GM12864 (cell line): ENCODE results near the gene CALCB.

ENCODE experiments used
- DNase-seq: peaks from one replicate; pipeline ENCODE4 v3.0.0-alpha.2; 2011; ENCODE audit warnings: low read depth
- H3K4me3 ChIP-seq: 2 replicates; pipeline ENCODE4 v1.5.1; 2011; ENCODE audit warnings: mild to moderate bottlenecking, low read depth, low read length, control low read depth
- TF ChIP-seq, protein P1 (sequence below): IDR thresholded peaks from 2 replicates; pipeline ENCODE4 v1.5.1; 2011; ENCODE audit warnings: low read depth, mild to moderate bottlenecking, moderate library complexity, low read length, control low read depth, inconsistent platforms; ENCODE audit errors: missing control alignments

The CALCB gene

DNA sequence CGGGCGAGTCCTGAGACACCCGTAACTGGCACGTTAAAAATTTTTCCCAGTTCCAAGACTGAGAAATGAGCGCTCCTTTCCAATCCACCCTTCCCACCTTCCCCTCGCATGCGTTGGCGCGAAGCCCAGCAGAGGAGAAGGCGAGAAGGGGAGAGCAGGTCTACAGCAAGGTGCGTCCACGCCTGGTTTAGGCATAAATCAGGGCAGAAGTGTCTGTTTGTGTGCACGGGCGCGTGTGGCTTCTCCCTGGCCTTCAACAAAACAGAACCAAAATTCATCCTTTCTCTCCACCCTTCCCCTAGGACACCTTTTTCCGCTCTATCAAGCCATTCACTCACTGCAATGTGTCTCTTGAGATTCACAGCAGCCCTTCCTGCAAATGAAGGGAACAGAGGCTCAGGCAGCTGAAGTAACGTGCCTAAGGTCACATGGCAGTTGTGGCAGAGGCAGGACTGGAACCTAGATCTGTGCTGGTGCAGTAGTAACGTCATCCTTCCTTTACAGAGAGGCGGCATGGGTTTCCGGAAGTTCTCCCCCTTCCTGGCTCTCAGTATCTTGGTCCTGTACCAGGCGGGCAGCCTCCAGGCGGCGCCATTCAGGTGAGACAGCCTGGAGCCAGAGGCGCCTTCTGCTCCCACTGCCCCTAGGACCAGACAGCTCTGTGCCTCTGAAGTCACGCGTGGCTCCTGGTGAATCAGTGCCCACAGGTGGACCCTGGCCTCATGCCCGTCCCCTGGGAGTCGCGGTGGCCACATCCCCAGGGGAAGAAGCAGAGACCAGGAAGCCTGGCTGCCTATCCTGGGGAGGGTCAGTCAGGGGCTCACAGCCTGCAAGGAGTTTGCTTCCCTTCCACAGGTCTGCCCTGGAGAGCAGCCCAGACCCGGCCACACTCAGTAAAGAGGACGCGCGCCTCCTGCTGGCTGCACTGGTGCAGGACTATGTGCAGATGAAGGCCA, 1.1 kb downstream of the CALCB start:
- DNase-seq: peak; percentile 34
- TF ChIP-seq, protein P1, sequence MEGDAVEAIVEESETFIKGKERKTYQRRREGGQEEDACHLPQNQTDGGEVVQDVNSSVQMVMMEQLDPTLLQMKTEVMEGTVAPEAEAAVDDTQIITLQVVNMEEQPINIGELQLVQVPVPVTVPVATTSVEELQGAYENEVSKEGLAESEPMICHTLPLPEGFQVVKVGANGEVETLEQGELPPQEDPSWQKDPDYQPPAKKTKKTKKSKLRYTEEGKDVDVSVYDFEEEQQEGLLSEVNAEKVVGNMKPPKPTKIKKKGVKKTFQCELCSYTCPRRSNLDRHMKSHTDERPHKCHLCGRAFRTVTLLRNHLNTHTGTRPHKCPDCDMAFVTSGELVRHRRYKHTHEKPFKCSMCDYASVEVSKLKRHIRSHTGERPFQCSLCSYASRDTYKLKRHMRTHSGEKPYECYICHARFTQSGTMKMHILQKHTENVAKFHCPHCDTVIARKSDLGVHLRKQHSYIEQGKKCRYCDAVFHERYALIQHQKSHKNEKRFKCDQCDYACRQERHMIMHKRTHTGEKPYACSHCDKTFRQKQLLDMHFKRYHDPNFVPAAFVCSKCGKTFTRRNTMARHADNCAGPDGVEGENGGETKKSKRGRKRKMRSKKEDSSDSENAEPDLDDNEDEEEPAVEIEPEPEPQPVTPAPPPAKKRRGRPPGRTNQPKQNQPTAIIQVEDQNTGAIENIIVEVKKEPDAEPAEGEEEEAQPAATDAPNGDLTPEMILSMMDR: peak; percentile 81
- peak overlapping the region; percentile 17; the same call in 1 of the 2 replicates for H3K4me3 ChIP-seq

DNA sequence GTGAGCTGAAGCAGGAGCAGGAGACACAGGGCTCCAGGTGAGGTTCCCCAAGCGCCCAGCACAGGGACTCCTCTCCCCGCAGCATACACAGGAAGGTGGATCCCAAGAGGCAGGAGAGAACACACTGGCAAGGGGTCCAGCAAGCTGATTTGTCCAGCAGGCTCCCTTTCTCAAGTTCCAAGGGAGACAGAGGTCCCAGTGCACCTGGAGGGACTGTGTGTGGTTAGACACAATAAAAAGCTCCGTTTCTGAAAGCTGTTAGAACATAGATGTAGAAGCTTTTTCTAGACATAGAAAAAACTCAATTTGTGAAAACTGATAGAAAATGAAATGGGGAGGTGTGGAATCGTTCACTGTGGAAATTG, 1.8 kb downstream of the CALCB start:
- TF ChIP-seq, protein P1: no peak
- DNase-seq: no peak

DNA sequence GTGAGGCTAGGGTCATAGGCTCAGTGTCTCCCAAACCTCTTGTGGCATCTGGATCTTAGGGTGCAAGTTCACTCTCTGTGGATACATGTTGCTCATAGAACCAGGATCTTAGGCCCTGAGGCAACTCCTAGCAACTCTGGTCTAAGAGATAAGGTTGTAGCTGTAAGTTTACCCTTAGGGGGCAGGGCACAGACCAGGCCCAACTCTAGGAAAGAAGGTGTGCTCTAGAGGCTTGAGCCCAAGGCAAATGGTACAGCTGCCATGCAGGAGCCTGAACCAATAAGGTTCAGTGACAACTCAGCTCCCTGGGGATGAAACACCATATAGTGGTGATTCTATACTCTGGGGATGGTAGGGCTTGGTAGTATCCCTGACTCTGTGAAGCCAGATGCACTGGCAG, 17.8 kb downstream of the CALCB start:
- H3K4me3 ChIP-seq: no peak overlapping the region
- TF ChIP-seq, protein P1: no peak
- DNase-seq: no peak

More for the DNA sequence above, 1.8 kb downstream of the CALCB start:
- H3K4me3 ChIP-seq: no peak overlapping the region

DNA sequence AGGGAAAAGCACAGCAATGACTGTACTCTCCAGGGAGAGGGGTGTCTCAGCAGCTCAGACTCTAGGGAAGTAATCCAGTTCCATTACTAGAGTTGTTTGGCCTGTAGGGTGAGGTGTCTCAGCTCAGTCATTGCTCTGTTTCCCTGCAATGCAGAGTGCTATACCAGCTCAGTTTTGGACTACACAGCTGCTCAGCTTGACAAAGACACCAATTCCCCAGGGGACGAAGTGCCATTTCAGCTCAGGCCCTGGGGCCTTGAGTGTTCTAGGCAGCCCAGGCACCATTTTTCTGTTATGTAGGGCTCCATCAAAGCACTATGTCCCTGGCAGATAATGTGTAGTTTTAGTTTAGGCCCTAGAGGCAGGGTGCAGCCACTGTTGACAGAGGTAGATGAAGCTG, 18.2 kb downstream of the CALCB start:
- TF ChIP-seq, protein P1: no peak
- no peak for DNase-seq
- H3K4me3 ChIP-seq: no peak overlapping the region

DNA sequence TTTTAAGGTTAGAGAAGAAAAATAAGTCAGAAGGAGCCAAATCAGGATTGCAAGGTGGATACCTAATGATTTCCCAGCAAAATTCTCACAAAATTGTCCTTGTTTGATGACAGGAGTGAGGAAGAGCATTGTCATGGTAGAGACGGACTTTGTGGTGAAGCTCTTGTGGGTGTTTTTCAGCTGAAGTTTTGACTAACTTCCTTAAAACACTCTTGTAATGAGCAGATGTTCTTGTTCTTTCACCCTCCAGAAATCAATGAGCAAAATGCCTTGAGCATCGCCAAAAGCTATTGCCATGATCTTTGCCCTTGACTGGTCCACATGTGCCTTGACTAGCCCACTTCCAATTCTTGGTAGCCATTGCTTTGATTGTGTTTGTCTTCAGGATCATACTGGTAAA, 20.0 kb downstream of the CALCB start:
- no peak overlapping the region for H3K4me3 ChIP-seq
- TF ChIP-seq, protein P1: no peak
- no peak for DNase-seq

DNA sequence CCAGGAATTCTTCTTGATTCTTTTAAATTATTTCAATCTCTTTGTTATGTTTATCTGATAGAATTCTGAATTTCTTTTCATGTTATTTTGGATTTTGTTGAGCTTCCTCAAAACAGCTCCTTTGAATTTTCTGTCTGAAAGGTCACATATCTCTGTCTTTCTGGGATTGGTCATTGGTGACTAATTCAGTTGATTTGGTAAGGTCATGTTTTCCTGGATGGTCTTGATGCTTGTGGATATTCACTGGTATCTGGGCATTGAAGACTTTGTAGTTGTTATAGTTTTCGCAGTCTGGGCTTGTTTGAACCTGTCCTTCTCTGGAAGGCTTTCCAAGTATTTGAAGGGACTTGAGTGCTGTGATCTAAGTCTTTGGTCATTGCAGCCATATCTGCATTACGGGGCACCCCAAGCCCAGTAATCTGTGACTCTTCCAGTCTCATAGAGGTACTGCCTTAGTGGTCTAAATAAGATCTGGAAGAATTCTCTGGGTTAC, 22.4 kb downstream of the CALCB start:
- no peak overlapping the region for H3K4me3 ChIP-seq
- TF ChIP-seq, protein P1: no peak
- no peak for DNase-seq
